ENCODE results near the gene VAV3. TPM values are rescaled to one million over a fixed set of nuclear protein-coding genes. Genes with fewer than 3 reads are reported as not detected.

VAV3 gene
- total and polyA plus RNA-seq, 10 of the 15 experiments (the other 5 are each of a cell fraction or from before 2014, with no cell fraction given): 0.84 to 5.5 (median 3.4) TPM

DNA sequence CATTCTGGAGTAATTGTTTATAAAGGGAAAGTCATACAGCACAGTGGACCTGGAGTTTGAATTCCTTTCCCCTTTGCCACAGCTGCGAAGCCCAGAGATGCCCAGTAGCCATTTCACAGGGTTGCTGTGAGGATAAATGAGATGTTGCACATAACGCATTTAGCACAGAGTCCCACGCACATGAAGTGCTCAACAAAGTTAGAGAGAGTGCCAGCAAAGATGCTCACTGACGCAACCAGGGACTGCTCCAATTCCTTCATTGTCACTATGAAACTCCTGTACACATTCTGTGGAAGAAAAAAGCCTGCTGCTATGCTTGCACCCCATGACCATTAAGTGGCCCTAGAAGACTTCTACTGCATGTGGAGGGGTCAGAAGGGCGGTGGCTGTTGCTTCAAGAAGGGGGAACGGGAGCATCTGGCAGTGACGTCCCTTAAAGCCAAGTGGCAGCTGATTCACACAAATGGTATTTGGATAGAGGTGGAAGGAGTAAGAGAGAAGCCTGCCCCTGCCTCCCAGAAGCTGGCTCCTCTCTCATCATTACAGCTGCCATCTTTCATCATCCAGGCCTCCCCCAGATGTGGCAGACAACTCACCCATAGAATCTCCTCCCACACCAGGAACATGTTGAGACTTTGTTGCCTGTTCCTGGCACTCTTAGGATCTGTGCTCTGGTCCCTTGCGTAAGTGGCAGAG is 26.5 kb upstream of the VAV3 start:
- no peaks in the 10 kb centered on the region for H4K20me1 ChIP-seq (ENCODE audit: control insufficient read depth, insufficient read depth)
- H3K9me3 ChIP-seq (replicated peaks; ENCODE audit: control insufficient read depth, insufficient read depth, low read length): no peaks in the 10 kb centered on the region
- BruUV-seq (replicated peaks): no TSS peak
- no peak for TF ChIP-seq RCOR1 (conservative IDR thresholded peaks at IDR 0.05; ENCODE audit: low read depth, low read length)
- no peak overlapping the region for H3K9ac ChIP-seq (ENCODE audit: control insufficient read depth, insufficient read depth, low read length)
- H3K4me1 ChIP-seq (ENCODE audit: control insufficient read depth, insufficient read depth, low read length): no peaks in the 10 kb centered on the region
- WGBS (ENCODE audit: insufficient coverage, insufficient replicate concordance, low lambda C conversion rate, missing lambda C conversion rate): 53% methylated on average over 8 of the region's 8 CpGs
- H3K4me2 ChIP-seq (ENCODE audit: control insufficient read depth, insufficient read depth): no peak overlapping the region
- ChIA-PET RAD21 (ENCODE audit: unreplicated experiment) (no interaction called here), SMC1A (ENCODE audit: uncharacterized antibody, unreplicated experiment) (no interaction called here), CTCF (no interaction called here), POLR2A (no interaction called here)
- FAIRE-seq (no peak), ATAC-seq (no peak), DNase-seq (ENCODE audit: low read depth, low spot score) (no peak)
- in situ Hi-C loops (cut with MboI): no loop called here
- H2AFZ ChIP-seq (ENCODE audit: control insufficient read depth, low read depth, low read length): no peak overlapping the region
- H3K36me3 ChIP-seq (ENCODE audit: control insufficient read depth in 2 of 2, insufficient read depth in 2 of 2, low read length in 1 of 2): no peaks in the 10 kb centered on the region
- no peak overlapping the region for H3K27ac ChIP-seq (ENCODE audit: control insufficient read depth, insufficient read depth)
- intact Hi-C loops (cut with micrococcal nuclease; ENCODE audit: unreplicated experiment): no loop called here
- no peak overlapping the region for H3K4me3 ChIP-seq
- no peaks in the 10 kb centered on the region for H3K79me2 ChIP-seq (ENCODE audit: control insufficient read depth, insufficient read depth, low read length)
- no peaks in the 10 kb centered on the region; a peak in 2 of 4 replicates for H3K27me3 ChIP-seq (replicated peaks in 1 of 2; ENCODE audit: control insufficient read depth in 2 of 2, insufficient read depth in 2 of 2, low read length in 1 of 2)

DNA sequence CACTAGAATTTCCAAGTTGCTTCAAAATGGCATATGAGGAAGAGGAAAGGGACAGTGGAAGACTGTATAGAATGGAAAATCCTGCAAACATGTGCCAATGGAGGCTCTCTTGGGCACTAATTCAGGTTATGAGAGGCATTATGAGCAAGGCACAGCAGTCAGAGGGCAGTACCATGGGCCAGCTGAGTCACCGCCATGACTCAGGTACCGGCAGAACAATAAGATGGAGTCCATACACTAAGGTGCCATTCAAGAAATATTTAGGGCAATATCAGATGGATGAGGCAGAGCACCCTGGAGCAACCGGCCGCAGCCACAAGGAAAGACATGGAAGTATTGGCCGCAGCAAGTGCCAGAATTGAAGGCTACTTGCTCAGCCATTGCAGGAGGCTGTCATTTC is 25.6 kb upstream of the VAV3 start:
- no TSS peak for BruUV-seq (replicated peaks)
- no peak overlapping the region for H2AFZ ChIP-seq (ENCODE audit: control insufficient read depth, low read depth, low read length)
- no peaks in the 10 kb centered on the region for H3K4me1 ChIP-seq (ENCODE audit: control insufficient read depth, insufficient read depth, low read length)
- no peak overlapping the region for H3K4me3 ChIP-seq
- 56% methylated on average over 5 of the region's 5 CpGs for WGBS (ENCODE audit: insufficient coverage, insufficient replicate concordance, low lambda C conversion rate, missing lambda C conversion rate)
- ChIA-PET SMC1A (ENCODE audit: uncharacterized antibody, unreplicated experiment) (no interaction called here), RAD21 (ENCODE audit: unreplicated experiment) (no interaction called here), CTCF (no interaction called here), POLR2A (no interaction called here)
- no peaks in the 10 kb centered on the region for H3K36me3 ChIP-seq (ENCODE audit: control insufficient read depth in 2 of 2, insufficient read depth in 2 of 2, low read length in 1 of 2)
- FAIRE-seq: no peak
- no peak overlapping the region for H3K27ac ChIP-seq (ENCODE audit: control insufficient read depth, insufficient read depth)
- no peak overlapping the region for H3K9ac ChIP-seq (ENCODE audit: control insufficient read depth, insufficient read depth, low read length)
- no peaks in the 10 kb centered on the region for H3K79me2 ChIP-seq (ENCODE audit: control insufficient read depth, insufficient read depth, low read length)
- no peaks in the 10 kb centered on the region for H3K9me3 ChIP-seq (replicated peaks; ENCODE audit: control insufficient read depth, insufficient read depth, low read length)
- DNase-seq (ENCODE audit: low read depth, low spot score): no peak
- no peak for ATAC-seq
- intact Hi-C loops (cut with micrococcal nuclease; ENCODE audit: unreplicated experiment) (no loop called here), in situ Hi-C loops (cut with MboI) (no loop called here)
- H3K27me3 ChIP-seq (replicated peaks in 1 of 2; ENCODE audit: control insufficient read depth in 2 of 2, insufficient read depth in 2 of 2, low read length in 1 of 2): no peaks in the 10 kb centered on the region; a peak in 2 of 4 replicates
- no peak overlapping the region for H3K4me2 ChIP-seq (ENCODE audit: control insufficient read depth, insufficient read depth)
- H4K20me1 ChIP-seq (ENCODE audit: control insufficient read depth, insufficient read depth): no peaks in the 10 kb centered on the region
- TF ChIP-seq, protein P1, sequence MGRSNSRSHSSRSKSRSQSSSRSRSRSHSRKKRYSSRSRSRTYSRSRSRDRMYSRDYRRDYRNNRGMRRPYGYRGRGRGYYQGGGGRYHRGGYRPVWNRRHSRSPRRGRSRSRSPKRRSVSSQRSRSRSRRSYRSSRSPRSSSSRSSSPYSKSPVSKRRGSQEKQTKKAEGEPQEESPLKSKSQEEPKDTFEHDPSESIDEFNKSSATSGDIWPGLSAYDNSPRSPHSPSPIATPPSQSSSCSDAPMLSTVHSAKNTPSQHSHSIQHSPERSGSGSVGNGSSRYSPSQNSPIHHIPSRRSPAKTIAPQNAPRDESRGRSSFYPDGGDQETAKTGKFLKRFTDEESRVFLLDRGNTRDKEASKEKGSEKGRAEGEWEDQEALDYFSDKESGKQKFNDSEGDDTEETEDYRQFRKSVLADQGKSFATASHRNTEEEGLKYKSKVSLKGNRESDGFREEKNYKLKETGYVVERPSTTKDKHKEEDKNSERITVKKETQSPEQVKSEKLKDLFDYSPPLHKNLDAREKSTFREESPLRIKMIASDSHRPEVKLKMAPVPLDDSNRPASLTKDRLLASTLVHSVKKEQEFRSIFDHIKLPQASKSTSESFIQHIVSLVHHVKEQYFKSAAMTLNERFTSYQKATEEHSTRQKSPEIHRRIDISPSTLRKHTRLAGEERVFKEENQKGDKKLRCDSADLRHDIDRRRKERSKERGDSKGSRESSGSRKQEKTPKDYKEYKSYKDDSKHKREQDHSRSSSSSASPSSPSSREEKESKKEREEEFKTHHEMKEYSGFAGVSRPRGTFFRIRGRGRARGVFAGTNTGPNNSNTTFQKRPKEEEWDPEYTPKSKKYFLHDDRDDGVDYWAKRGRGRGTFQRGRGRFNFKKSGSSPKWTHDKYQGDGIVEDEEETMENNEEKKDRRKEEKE (IDR thresholded peaks at IDR 0.05): no peak
- TF ChIP-seq RCOR1 (conservative IDR thresholded peaks at IDR 0.05; ENCODE audit: low read depth, low read length) (no peak), GABPA (IDR thresholded peaks at IDR 0.05; ENCODE audit: low read depth) (no peak), CHD1 (IDR thresholded peaks at IDR 0.05; ENCODE audit: low read depth, low read length) (no peak), YBX1 (IDR thresholded peaks at IDR 0.05) (no peak), RFX5 (IDR thresholded peaks at IDR 0.05; ENCODE audit: low read depth, low read length) (no peak), MEF2B (IDR thresholded peaks at IDR 0.05; ENCODE audit: partially characterized antibody, poor library complexity, severe bottlenecking) (no peak), MEF2A (IDR thresholded peaks at IDR 0.05; ENCODE audit: insufficient read depth, low read depth, low read length) (no peak)
- TF ChIP-seq, protein P2, sequence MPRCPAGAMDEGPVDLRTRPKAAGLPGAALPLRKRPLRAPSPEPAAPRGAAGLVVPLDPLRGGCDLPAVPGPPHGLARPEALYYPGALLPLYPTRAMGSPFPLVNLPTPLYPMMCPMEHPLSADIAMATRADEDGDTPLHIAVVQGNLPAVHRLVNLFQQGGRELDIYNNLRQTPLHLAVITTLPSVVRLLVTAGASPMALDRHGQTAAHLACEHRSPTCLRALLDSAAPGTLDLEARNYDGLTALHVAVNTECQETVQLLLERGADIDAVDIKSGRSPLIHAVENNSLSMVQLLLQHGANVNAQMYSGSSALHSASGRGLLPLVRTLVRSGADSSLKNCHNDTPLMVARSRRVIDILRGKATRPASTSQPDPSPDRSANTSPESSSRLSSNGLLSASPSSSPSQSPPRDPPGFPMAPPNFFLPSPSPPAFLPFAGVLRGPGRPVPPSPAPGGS (IDR thresholded peaks at IDR 0.05; ENCODE audit: borderline replicate concordance, insufficient read depth, low read depth, low read length, poor library complexity, severe bottlenecking): no peak

Data from GM12878 (cell line).